Spleen (tissue), 11 donors: ENCODE data around the gene SLC4A1AP. TPM values are rescaled to one million over a fixed set of nuclear protein-coding genes. Genes with fewer than 3 reads are reported as not detected.

Experiments
- DNase-seq: peaks from one replicate; pipeline ENCODE4 v3.0.0-alpha.2; 2020
- H3K27ac ChIP-seq, 8 donors: fragments of 200-600 bp; sonication (generic) in 7 of 8; 1 replicate in 4 of 8; 2 replicates in 4 of 8; pipeline versions ENCODE4 v1.5.0 to v1.8.0; 2016 to 2021; ENCODE audit warnings: inconsistent platforms in 4 of 8, mild to moderate bottlenecking in 4 of 8, moderate library complexity in 1 of 8
- H3K27me3 ChIP-seq, 7 donors: fragments of 200-600 bp; sonication (generic) in 6 of 7; replicated peaks in 1 of 7; 1 replicate in 4 of 7; 2 replicates in 3 of 7; pipeline versions ENCODE4 v1.5.0 to v1.8.0; 2016 to 2021; ENCODE audit warnings: inconsistent platforms in 3 of 7, mild to moderate bottlenecking in 1 of 7
- H3K36me3 ChIP-seq, 6 donors: fragments of 200-600 bp; sonication (generic) in 5 of 6; 1 replicate in 4 of 6; 2 replicates in 2 of 6; pipeline versions ENCODE4 v1.5.0 to v1.8.0; 2016 to 2021; ENCODE audit warnings: inconsistent platforms in 2 of 6
- H3K4me1 ChIP-seq, 6 donors: fragments of 200-600 bp; sonication (generic) in 5 of 6; 1 replicate in 3 of 6; 2 replicates in 3 of 6; pipeline versions ENCODE4 v1.5.0 to v1.8.0; 2016 to 2021; ENCODE audit warnings: inconsistent platforms in 3 of 6
- H3K4me3 ChIP-seq, 8 donors: fragments of 200-600 bp; sonication (generic) in 7 of 8; 1 replicate in 4 of 8; 2 replicates in 4 of 8; pipeline versions ENCODE4 v1.5.0 to v1.8.0; 2016 to 2021; ENCODE audit warnings: inconsistent platforms in 4 of 8, mild to moderate bottlenecking in 4 of 8, moderate library complexity in 2 of 8
- H3K9me3 ChIP-seq, 8 donors: fragments of 200-600 bp; sonication (generic) in 7 of 8; 1 replicate in 4 of 8; 2 replicates in 4 of 8; pipeline versions ENCODE4 v1.5.0 to v1.8.0; 2016 to 2021; ENCODE audit warnings: inconsistent platforms in 4 of 8
- CTCF ChIP-seq, 11 experiments: fragments of 200-600 bp in 7 of 11; fragments of 450-650 bp in 4 of 11; sonication (generic) in 4 of 11; IDR thresholded peaks in 8 of 11; conservative IDR thresholded peaks in 3 of 11; 1 replicate in 7 of 11; 2 replicates in 4 of 11; pipeline versions ENCODE4 v1.4.0 to v1.8.0; 2016 to 2021; ENCODE audit warnings: antibody characterized with exemption in 11 of 11, inconsistent platforms in 4 of 11, mild to moderate bottlenecking in 1 of 11
- POLR2A ChIP-seq, 3 donors: fragments of 450-650 bp; IDR thresholded peaks; one replicate each; pipeline ENCODE4 v1.5.1; 2017; ENCODE audit warnings: antibody characterized with exemption in 3 of 3, mild to moderate bottlenecking in 1 of 3
- POLR2AphosphoS5 ChIP-seq, 3 donors: sonication (generic); formaldehyde crosslinking; IDR thresholded peaks; one replicate each; pipeline ENCODE4 v1.5.1; 2017; ENCODE audit warnings: antibody characterized with exemption in 3 of 3
- WGBS, 5 donors: extraction: QIAGEN DNeasy Blood & Tissue Kit in 3 of 5; methylation state at CpG; one replicate each; pipeline versions ENCODE4 v1.1.5 to v1.1.7; 2013 to 2018; 5-methylcytosine and 5-hydroxymethylcytosine counted together
- intact Hi-C: fragments of 100-400 bp; cut with DNase I; formaldehyde crosslinking; loops from one replicate; pipeline ENCODE4 v1.15.0; 2023; ENCODE audit warnings: low total_unique reads
- polyA plus RNA-seq, 3 donors: library from polyadenylated mRNA; stranded (reverse); fragments of 200-250 nt; gene quantifications; one replicate each; pipeline ENCODE4 v1.2.1, GENCODE V29; 2013
- small RNA-seq, 4 donors: library from RNA; depleted of rRNA; stranded (forward); fragments of <200 nt; gene quantifications; one replicate each; pipeline ENCODE3, GENCODE V24; 2016
- total RNA-seq, 7 donors: library from RNA; depleted of rRNA in 3 of 7; stranded (reverse); fragments of >200 nt in 3 of 7; fragmentation: NEBNext Ultra II Directional in 4 of 7; extraction: Animal tissue kit (Norgen Biotek cat#: 25700) in 4 of 7; gene quantifications; one replicate each; pipeline versions ENCODE4 v1.1.0 to v1.2.1, GENCODE V29; 2016 to 2021
- donor health status: healthy with polysubstance abuse.
- donor health status: DM: no; HTN: no; CAD: no; lungs with moderate emphysema.
- donor health status: DM: no; HTN: no; CAD: no.
- donor health status: Bipolar disorder and iron deficiency.
- donor health status: healthy.
- donor health status: DM: no; HTN: no; CAD: no.
- donor health status: DM: yes; HTN: yes; CAD: no.

Gene SLC4A1AP
- total and polyA plus RNA-seq, 10 donors = 10.5 to 25.4 (median 19.1) TPM

- TF ChIP-seq POLR2AphosphoS5 (IDR thresholded peaks at IDR 0.05) = no peak
- no peak for TF ChIP-seq CTCF (IDR thresholded peaks at IDR 0.05 in 8 of 11, conservative IDR thresholded peaks at IDR 0.05 in 3 of 11)
- no peak for TF ChIP-seq POLR2A (IDR thresholded peaks at IDR 0.05)
- peaks cover under 1 to 12% (median 10%) of the 10 kb centered on the region in 6 donors for H3K4me1 ChIP-seq
- peaks cover 0 to 10% (median 0%) of the 10 kb centered on the region in 8 donors for H3K9me3 ChIP-seq
- H3K27ac ChIP-seq = no peak overlapping the region
- H3K36me3 ChIP-seq = no peaks in the 10 kb centered on the region
- H3K27me3 ChIP-seq = no peaks in the 10 kb centered on the region
- no peak overlapping the region for H3K4me3 ChIP-seq
- 93 to 96% (median 94%) methylated on average over 9 of the region's 9 CpGs for WGBS, 5 donors
- intact Hi-C loops = no loop called here
- no peak for DNase-seq
These were observed 78.9 kb downstream of the SLC4A1AP start for GRCh38 chr2:27742571-27742970.

Small RNA genes lying within 50 kb of the gene (small RNA-seq; reads per million reads assigned to genes)
- 0 reads per million in 4 donors for gene RF00340

Other genes with a start within 250 kb of the SLC4A1AP start
- 10 to 100 TPM; 57.8 to 82.0 (median 68.2) TPM for gene NRBP1, start 235.3 kb upstream of the SLC4A1AP start, total RNA-seq
- 10 to 100 TPM; 41.8 to 52.9 (median 42.5) TPM for gene NRBP1, start 235.3 kb upstream of the SLC4A1AP start, polyA plus RNA-seq
- 1 to 10 TPM in 6 of 7 donors, not detected in 1; 2.2 to 5.4 (median 3.3) TPM for gene KRTCAP3, start 221.5 kb upstream of the SLC4A1AP start, total RNA-seq
- 1 to 10 TPM; 2.5 to 5.7 (median 4.5) TPM for gene KRTCAP3, start 221.5 kb upstream of the SLC4A1AP start, polyA plus RNA-seq
- gene IFT172, start 174.1 kb upstream of the SLC4A1AP start, total RNA-seq = 10 to 100 TPM; 25.1 to 44.3 (median 34.5) TPM
- 10 to 100 TPM; 14.4 to 48.4 (median 36.1) TPM for gene IFT172, start 174.1 kb upstream of the SLC4A1AP start, polyA plus RNA-seq
- gene FNDC4, start 168.7 kb upstream of the SLC4A1AP start, total RNA-seq = 10 to 100 TPM in 2 of 7 donors, 1 to 10 TPM in 5; 2.6 to 10.9 (median 8.1) TPM
- 1 to 10 TPM; 3.3 to 7.9 (median 4.2) TPM for gene FNDC4, start 168.7 kb upstream of the SLC4A1AP start, polyA plus RNA-seq
- gene GCKR, start 167.1 kb upstream of the SLC4A1AP start, total RNA-seq = 1 to 10 TPM in 6 of 7 donors, under 1 TPM in 1; 0.33 to 6.7 (median 3.3) TPM
- gene GCKR, start 167.1 kb upstream of the SLC4A1AP start, polyA plus RNA-seq = 1 to 10 TPM in 2 of 3 donors, under 1 TPM in 1; 0.59 to 3.4 (median 3.3) TPM
- 10 to 100 TPM; 31.6 to 61.8 (median 38.4) TPM for gene ZNF512, start 80.8 kb upstream of the SLC4A1AP start, total RNA-seq
- gene ZNF512, start 80.8 kb upstream of the SLC4A1AP start, polyA plus RNA-seq = 10 to 100 TPM; 16.7 to 17.5 (median 17.2) TPM
- gene CCDC121, start 34.9 kb upstream of the SLC4A1AP start, total RNA-seq = 1 to 10 TPM; 2.1 to 7.8 (median 4.0) TPM
- gene CCDC121, start 34.9 kb upstream of the SLC4A1AP start, polyA plus RNA-seq = 1 to 10 TPM; 1.5 to 3.5 (median 1.7) TPM
- 10 to 100 TPM; 18.0 to 29.4 (median 23.5) TPM for gene GPN1, start 34.8 kb upstream of the SLC4A1AP start, total RNA-seq
- gene GPN1, start 34.8 kb upstream of the SLC4A1AP start, polyA plus RNA-seq = 10 to 100 TPM; 20.7 to 27.8 (median 24.8) TPM
- 10 to 100 TPM; 28.7 to 42.1 (median 31.3) TPM for gene SUPT7L, start 275 bp upstream of the SLC4A1AP start, total RNA-seq
- gene SUPT7L, start 275 bp upstream of the SLC4A1AP start, polyA plus RNA-seq = 10 to 100 TPM; 22.9 to 31.1 (median 30.7) TPM
- gene MRPL33, start 107.8 kb downstream of the SLC4A1AP start, total RNA-seq = 10 to 100 TPM; 48.3 to 94.6 (median 69.2) TPM
- gene MRPL33, start 107.8 kb downstream of the SLC4A1AP start, polyA plus RNA-seq = 100 to 1,000 TPM in 2 of 3 donors, 10 to 100 TPM in 1; 95.6 to 166 (median 131) TPM
- 1 to 10 TPM; 2.0 to 5.1 (median 3.1) TPM for gene RBKS, start 226.5 kb downstream of the SLC4A1AP start, total RNA-seq
- gene RBKS, start 226.5 kb downstream of the SLC4A1AP start, polyA plus RNA-seq = 1 to 10 TPM in 2 of 3 donors, under 1 TPM in 1; 1.00 to 2.3 (median 1.7) TPM
- gene BABAM2, start 226.8 kb downstream of the SLC4A1AP start, total RNA-seq = 10 to 100 TPM; 42.1 to 70.1 (median 63.5) TPM
- 10 to 100 TPM; 16.1 to 24.0 (median 19.8) TPM for gene BABAM2, start 226.8 kb downstream of the SLC4A1AP start, polyA plus RNA-seq